ENCODE data around the gene PFAS. TPM values are rescaled to one million over a fixed set of nuclear protein-coding genes. Genes with fewer than 3 reads are reported as not detected.

The PFAS gene
- total RNA-seq, 1 experiment from 2014 or later = 44.1 TPM

DNA sequence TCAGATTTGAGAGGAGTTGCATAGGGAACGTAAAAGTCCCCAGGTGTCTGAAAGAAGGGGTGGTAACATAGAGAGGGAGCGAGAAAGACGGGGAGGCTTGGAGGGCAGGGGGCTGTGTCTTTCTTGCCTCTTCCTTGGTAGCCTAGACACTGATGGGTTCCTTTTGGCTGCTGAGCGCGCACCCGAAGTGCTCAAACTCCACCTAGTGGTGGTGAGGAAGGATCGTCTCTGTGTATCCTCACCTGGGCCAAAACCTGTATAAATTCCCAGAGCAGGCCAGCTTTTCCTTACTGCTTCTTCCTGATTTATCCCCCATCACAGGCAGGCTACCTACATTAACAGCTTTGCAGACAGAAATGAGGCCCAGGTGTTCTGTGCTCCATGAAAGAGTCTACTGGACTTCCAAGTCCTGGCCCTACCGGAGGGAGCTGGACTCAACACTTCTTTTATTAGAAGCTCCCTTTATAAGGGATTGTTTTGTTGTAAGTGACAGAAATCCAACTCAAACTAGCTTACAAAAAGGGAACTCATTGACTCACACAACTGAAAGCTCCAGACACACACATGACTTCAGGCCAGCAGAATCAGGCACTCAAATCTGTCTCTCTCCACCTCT, 51.6 kb downstream of the PFAS start:
- Mint-ChIP-seq H3K36me3 (ENCODE audit: insufficient read depth, unreplicated experiment) (no peaks in the 10 kb centered on the region), H3K4me3 (ENCODE audit: unreplicated experiment) (no peak overlapping the region), H3K27me3 (ENCODE audit: insufficient read depth, unreplicated experiment) (no peaks in the 10 kb centered on the region), H3K4me1 (ENCODE audit: low read depth, unreplicated experiment) (no peaks in the 10 kb centered on the region), H3K9me3 (ENCODE audit: unreplicated experiment) (no peaks in the 10 kb centered on the region), H3K27ac (ENCODE audit: unreplicated experiment) (no peak overlapping the region)
- no peaks in the 10 kb centered on the region for H3K9me3 ChIP-seq
- no peaks in the 10 kb centered on the region for H3K27me3 ChIP-seq (replicated peaks; ENCODE audit: control insufficient read depth, insufficient read depth, low read length)
- ChIA-PET POLR2A (no interaction called here), CTCF (interaction anchor here (0.7 to 1.2 kb wide), 2 partner anchors 45 to 47 kb away, joined by 4 read pairs; no protein-coding TSS in a partner anchor)
- H3K4me1 ChIP-seq = no peaks in the 10 kb centered on the region
- TF ChIP-seq, protein P1, sequence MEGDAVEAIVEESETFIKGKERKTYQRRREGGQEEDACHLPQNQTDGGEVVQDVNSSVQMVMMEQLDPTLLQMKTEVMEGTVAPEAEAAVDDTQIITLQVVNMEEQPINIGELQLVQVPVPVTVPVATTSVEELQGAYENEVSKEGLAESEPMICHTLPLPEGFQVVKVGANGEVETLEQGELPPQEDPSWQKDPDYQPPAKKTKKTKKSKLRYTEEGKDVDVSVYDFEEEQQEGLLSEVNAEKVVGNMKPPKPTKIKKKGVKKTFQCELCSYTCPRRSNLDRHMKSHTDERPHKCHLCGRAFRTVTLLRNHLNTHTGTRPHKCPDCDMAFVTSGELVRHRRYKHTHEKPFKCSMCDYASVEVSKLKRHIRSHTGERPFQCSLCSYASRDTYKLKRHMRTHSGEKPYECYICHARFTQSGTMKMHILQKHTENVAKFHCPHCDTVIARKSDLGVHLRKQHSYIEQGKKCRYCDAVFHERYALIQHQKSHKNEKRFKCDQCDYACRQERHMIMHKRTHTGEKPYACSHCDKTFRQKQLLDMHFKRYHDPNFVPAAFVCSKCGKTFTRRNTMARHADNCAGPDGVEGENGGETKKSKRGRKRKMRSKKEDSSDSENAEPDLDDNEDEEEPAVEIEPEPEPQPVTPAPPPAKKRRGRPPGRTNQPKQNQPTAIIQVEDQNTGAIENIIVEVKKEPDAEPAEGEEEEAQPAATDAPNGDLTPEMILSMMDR (IDR thresholded peaks at IDR 0.05; ENCODE audit: insufficient read depth in 1 of 2, low read depth in 1 of 2, low read length in 1 of 2, severe bottlenecking in 1 of 2, unreplicated experiment in 1 of 2) = peak; percentile 54 to 67
- no peaks in the 10 kb centered on the region for H3K36me3 ChIP-seq (ENCODE audit: control insufficient read depth, insufficient read depth, low read length)
- BruUV-seq (replicated peaks) = no TSS peak
- DNase-seq = peak; percentile 45 to 48
- intact Hi-C loops (cut with micrococcal nuclease; ENCODE audit: unreplicated experiment) = loop anchor here (1.0 kb wide), 2 partner anchors 46 to 77 kb away; no protein-coding TSS in a partner anchor
- H3K4me3 ChIP-seq (ENCODE audit: low read depth, low read length) = no peak overlapping the region

- intact Hi-C loops (cut with micrococcal nuclease; ENCODE audit: unreplicated experiment) = no loop called here
- no peaks in the 10 kb centered on the region for H3K9me3 Mint-ChIP-seq (ENCODE audit: unreplicated experiment)
- Histone ChIP-seq H3K4me3 (ENCODE audit: low read depth, low read length) (no peak overlapping the region), H3K27me3 (replicated peaks; ENCODE audit: control insufficient read depth, insufficient read depth, low read length) (no peaks in the 10 kb centered on the region), H3K4me1 (no peaks in the 10 kb centered on the region), H3K36me3 (ENCODE audit: control insufficient read depth, insufficient read depth, low read length) (no peaks in the 10 kb centered on the region), H3K9me3 (no peaks in the 10 kb centered on the region)
- H3K4me3 Mint-ChIP-seq (ENCODE audit: unreplicated experiment) = no peak overlapping the region
- POLR2A ChIA-PET = no interaction called here
- CTCF ChIA-PET = no interaction called here
- no peaks in the 10 kb centered on the region for H3K36me3 Mint-ChIP-seq (ENCODE audit: insufficient read depth, unreplicated experiment)
- no peaks in the 10 kb centered on the region for H3K27me3 Mint-ChIP-seq (ENCODE audit: insufficient read depth, unreplicated experiment)
- TF ChIP-seq, protein P1 (IDR thresholded peaks at IDR 0.05; ENCODE audit: insufficient read depth in 1 of 2, low read depth in 1 of 2, low read length in 1 of 2, severe bottlenecking in 1 of 2, unreplicated experiment in 1 of 2) = no peak
- DNase-seq = no peak
- no TSS peak for BruUV-seq (replicated peaks)
- H3K4me1 Mint-ChIP-seq (ENCODE audit: low read depth, unreplicated experiment) = no peaks in the 10 kb centered on the region
- H3K27ac Mint-ChIP-seq (ENCODE audit: unreplicated experiment) = no peak overlapping the region
Measured at GRCh38 chr17:8310601-8311123, 61.6 kb downstream of the PFAS start.

GRCh38 chr17:8311131-8311790, 62.2 kb downstream of the PFAS start:
- no peak overlapping the region for H3K4me3 Mint-ChIP-seq (ENCODE audit: unreplicated experiment)
- Histone ChIP-seq H3K4me1 (no peaks in the 10 kb centered on the region), H3K36me3 (ENCODE audit: control insufficient read depth, insufficient read depth, low read length) (no peaks in the 10 kb centered on the region), H3K9me3 (no peaks in the 10 kb centered on the region), H3K27me3 (replicated peaks; ENCODE audit: control insufficient read depth, insufficient read depth, low read length) (no peaks in the 10 kb centered on the region), H3K4me3 (ENCODE audit: low read depth, low read length) (no peak overlapping the region)
- POLR2A ChIA-PET = no interaction called here
- TF ChIP-seq, protein P1 (IDR thresholded peaks at IDR 0.05; ENCODE audit: insufficient read depth in 1 of 2, low read depth in 1 of 2, low read length in 1 of 2, severe bottlenecking in 1 of 2, unreplicated experiment in 1 of 2) = no peak
- H3K9me3 Mint-ChIP-seq (ENCODE audit: unreplicated experiment) = no peaks in the 10 kb centered on the region
- no peak for DNase-seq
- H3K4me1 Mint-ChIP-seq (ENCODE audit: low read depth, unreplicated experiment) = no peaks in the 10 kb centered on the region
- no peaks in the 10 kb centered on the region for H3K36me3 Mint-ChIP-seq (ENCODE audit: insufficient read depth, unreplicated experiment)
- H3K27me3 Mint-ChIP-seq (ENCODE audit: insufficient read depth, unreplicated experiment) = no peaks in the 10 kb centered on the region
- intact Hi-C loops (cut with micrococcal nuclease; ENCODE audit: unreplicated experiment) = no loop called here
- no peak overlapping the region for H3K27ac Mint-ChIP-seq (ENCODE audit: unreplicated experiment)
- no TSS peak for BruUV-seq (replicated peaks)
- CTCF ChIA-PET = no interaction called here

All from Caco-2 (cell line).